OCI-LY3 (cell line): Measurements from ENCODE around the gene AGPAT3.

ENCODE experiments used
- H2AFZ ChIP-seq: fragments of 200-600, 300-600 bp; shearing (Covaris generic); 2 replicates; pipeline ENCODE4 v1.6.0; 2014; ENCODE audit warnings: antibody characterized with exemption, low read depth, low read length
- H3K27ac ChIP-seq: fragments of 200-600, 300-600 bp; sonication (generic); 2 replicates; pipeline ENCODE4 v1.5.1; 2014; ENCODE audit warnings: mild to moderate bottlenecking, low read length, moderate library complexity, mixed read lengths
- H3K27me3 ChIP-seq: fragments of 200-600, 300-600 bp; sonication (generic); 2 replicates; pipeline ENCODE4 v1.6.1; 2014; ENCODE audit warnings: low read depth, low read length, mixed read lengths
- H3K36me3 ChIP-seq: fragments of 200-600, 300-600 bp; sonication (generic); replicated peaks from 2 replicates; pipeline ENCODE3; 2014; ENCODE audit warnings: low read depth, low read length, mixed read lengths
- H3K4me1 ChIP-seq: fragments of 300-600, 200-600 bp; sonication (generic); 2 replicates; pipeline ENCODE4 v1.6.1; 2014; ENCODE audit warnings: low read length, mixed read lengths
- H3K4me2 ChIP-seq: fragments of 200-600, 300-600 bp; sonication (generic); 2 replicates; pipeline ENCODE4 v1.6.1; 2014; ENCODE audit warnings: low read length, mixed read lengths
- H3K4me3 ChIP-seq: fragments of 300-600, 200-600 bp; sonication (generic); 2 replicates; pipeline ENCODE4 v1.5.1; 2014; ENCODE audit warnings: antibody characterized with exemption, mild to moderate bottlenecking, low read length, moderate library complexity
- H3K79me2 ChIP-seq: fragments of 300-600, 200-600 bp; shearing (Covaris generic); 2 replicates; pipeline ENCODE4 v1.6.1; 2014; ENCODE audit warnings: mild to moderate bottlenecking, low read length, mixed read lengths
- H3K9ac ChIP-seq: fragments of 300-600, 200-600 bp; shearing (Covaris generic); 2 replicates; pipeline ENCODE4 v1.6.0; 2014; ENCODE audit warnings: mild to moderate bottlenecking, low read length, moderate library complexity
- H3K9me3 ChIP-seq: fragments of 200-600, 300-600 bp; shearing (Covaris generic); 2 replicates; pipeline ENCODE4 v1.6.1; 2014; ENCODE audit warnings: low read length, mixed read lengths; ENCODE audit not compliant: insufficient read depth
- H4K20me1 ChIP-seq: fragments of 200-600, 300-600 bp; sonication (generic); 2 replicates; pipeline ENCODE4 v1.6.1; 2016; ENCODE audit warnings: low read length, mixed read lengths; ENCODE audit not compliant: insufficient read depth
- CTCF ChIP-seq: fragments of 200-600, 300-600 bp; sonication (generic); IDR thresholded peaks from 2 replicates; pipeline ENCODE4 v1.5.1; 2014; ENCODE audit warnings: antibody characterized with exemption, low read length, low read depth
- EZH2phosphoT487 ChIP-seq: fragments of 200-600 bp; shearing (Covaris generic); IDR thresholded peaks from 2 replicates; pipeline ENCODE4 v1.6.1; 2018; ENCODE audit warnings: antibody characterized with exemption, mixed run types, low read depth

AGPAT3 gene

GRCh38 chr21:44000360-44000759 lies 135.3 kb downstream of the AGPAT3 start:
- H2AFZ ChIP-seq: no peak overlapping the region
- H3K4me2 ChIP-seq: no peak overlapping the region
- TF ChIP-seq EZH2phosphoT487 (no peak), CTCF (no peak)
- H3K4me3 ChIP-seq: no peak overlapping the region
- no peak overlapping the region for H3K27ac ChIP-seq
- no peaks in the 10 kb centered on the region for H3K4me1 ChIP-seq
- no peaks in the 10 kb centered on the region for H3K9me3 ChIP-seq
- H3K36me3 ChIP-seq: no peaks in the 10 kb centered on the region
- H3K79me2 ChIP-seq: no peaks in the 10 kb centered on the region
- H3K27me3 ChIP-seq: no peaks in the 10 kb centered on the region
- H3K9ac ChIP-seq: no peak overlapping the region
- H4K20me1 ChIP-seq: no peaks in the 10 kb centered on the region

DNA sequence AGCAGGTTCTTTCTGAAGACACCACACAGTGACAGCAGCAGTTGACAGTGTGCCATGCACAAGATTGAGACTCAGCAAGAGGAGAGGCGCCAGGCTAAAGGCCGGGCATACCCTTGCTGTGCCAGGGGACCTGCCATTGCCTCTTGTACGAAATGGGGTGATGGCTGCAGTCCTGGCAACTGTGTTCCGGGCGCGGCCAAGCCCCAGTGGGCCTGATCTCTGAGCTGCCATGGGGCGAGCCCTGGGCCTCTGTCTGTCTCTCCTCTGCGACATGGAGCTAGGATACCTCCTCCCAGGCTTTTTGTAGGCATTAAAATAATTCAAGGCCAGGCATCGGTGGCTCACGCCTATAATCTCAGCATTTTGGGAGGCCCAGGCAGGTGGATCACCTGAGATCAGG lies 137.5 kb downstream of the AGPAT3 start:
- no peak overlapping the region for H3K4me2 ChIP-seq
- no peak overlapping the region for H3K27ac ChIP-seq
- H3K4me3 ChIP-seq: no peak overlapping the region
- TF ChIP-seq EZH2phosphoT487: no peak
- no peak for TF ChIP-seq CTCF
- H3K79me2 ChIP-seq: no peaks in the 10 kb centered on the region
- H3K4me1 ChIP-seq: no peaks in the 10 kb centered on the region
- no peak overlapping the region for H3K9ac ChIP-seq
- no peaks in the 10 kb centered on the region for H3K36me3 ChIP-seq
- H3K9me3 ChIP-seq: no peaks in the 10 kb centered on the region
- no peak overlapping the region for H2AFZ ChIP-seq
- no peaks in the 10 kb centered on the region for H3K27me3 ChIP-seq
- no peaks in the 10 kb centered on the region for H4K20me1 ChIP-seq

GRCh38 chr21:44003307-44003966 lies 138.4 kb downstream of the AGPAT3 start:
- Histone ChIP-seq H3K36me3 (no peaks in the 10 kb centered on the region), H3K4me3 (no peak overlapping the region), H3K79me2 (no peaks in the 10 kb centered on the region), H3K27me3 (no peaks in the 10 kb centered on the region), H3K9me3 (no peaks in the 10 kb centered on the region), H3K9ac (no peak overlapping the region), H3K4me2 (no peak overlapping the region), H3K27ac (no peak overlapping the region), H4K20me1 (no peaks in the 10 kb centered on the region), H3K4me1 (no peaks in the 10 kb centered on the region), H2AFZ (no peak overlapping the region)
- TF ChIP-seq CTCF: no peak
- no peak for TF ChIP-seq EZH2phosphoT487

GRCh38 chr21:44005071-44005470 lies 140.0 kb downstream of the AGPAT3 start:
- H3K4me3 ChIP-seq: no peak overlapping the region
- no peak overlapping the region for H2AFZ ChIP-seq
- no peak overlapping the region for H3K9ac ChIP-seq
- H4K20me1 ChIP-seq: no peaks in the 10 kb centered on the region
- H3K9me3 ChIP-seq: no peaks in the 10 kb centered on the region
- no peaks in the 10 kb centered on the region for H3K27me3 ChIP-seq
- no peak for TF ChIP-seq EZH2phosphoT487
- TF ChIP-seq CTCF: no peak
- H3K4me1 ChIP-seq: no peaks in the 10 kb centered on the region
- H3K79me2 ChIP-seq: no peaks in the 10 kb centered on the region
- no peaks in the 10 kb centered on the region for H3K36me3 ChIP-seq
- no peak overlapping the region for H3K27ac ChIP-seq
- H3K4me2 ChIP-seq: no peak overlapping the region
